DOHH2 (cell line): Measurements from ENCODE around the gene SURF1.

Source experiments
- H3F3A ChIP-seq: fragments of 200-600 bp; sonication (generic), shearing (Covaris generic); 2 replicates; pipeline ENCODE4 v1.6.0; 2016; ENCODE audit warnings: antibody characterized with exemption, mild to moderate bottlenecking; ENCODE audit not compliant: control insufficient read depth, insufficient read depth
- H3K27ac ChIP-seq: fragments of 200-600 bp; sonication (generic); 2 replicates; pipeline ENCODE4 v1.5.1; 2014; ENCODE audit warnings: low read depth, mild to moderate bottlenecking, low read length, moderate library complexity
- H3K27me3 ChIP-seq: fragments of 200-600 bp; sonication (generic); 2 replicates; pipeline ENCODE4 v1.6.1; 2014; ENCODE audit warnings: mild to moderate bottlenecking, low read length, mixed read lengths; ENCODE audit not compliant: control insufficient read depth
- H3K36me3 ChIP-seq: fragments of 200-600 bp; sonication (generic); 2 replicates; pipeline ENCODE4 v1.6.1; 2014; ENCODE audit warnings: mild to moderate bottlenecking, low read length, moderate library complexity, mixed read lengths; ENCODE audit not compliant: control insufficient read depth
- H3K4me1 ChIP-seq: fragments of 200-600 bp; sonication (generic); 2 replicates; pipeline ENCODE4 v1.6.1; 2014; ENCODE audit warnings: mild to moderate bottlenecking, low read length, mixed read lengths; ENCODE audit not compliant: control insufficient read depth
- H3K4me2 ChIP-seq: fragments of 200-600 bp; sonication (generic); 2 replicates; pipeline ENCODE4 v1.6.0; 2014; ENCODE audit warnings: mild to moderate bottlenecking, low read length, moderate library complexity
- H3K4me3 ChIP-seq: fragments of 200-600 bp; sonication (generic); 2 replicates; pipeline ENCODE4 v1.5.1; 2014; ENCODE audit warnings: mild to moderate bottlenecking, low read length, mixed read lengths
- H3K79me2 ChIP-seq: fragments of 200-600 bp; sonication (generic); 2 replicates; pipeline ENCODE4 v1.6.1; 2014; ENCODE audit warnings: mild to moderate bottlenecking, low read length, mixed read lengths; ENCODE audit not compliant: control insufficient read depth
- H3K9me2 ChIP-seq: fragments of 200-600 bp; sonication (generic); replicated peaks from 2 replicates; pipeline ENCODE4 v1.6.1; 2014; ENCODE audit warnings: mild to moderate bottlenecking, low read length, mixed read lengths; ENCODE audit not compliant: control insufficient read depth
- H3K9me3 ChIP-seq: fragments of 200-600 bp; sonication (generic); 2 replicates; pipeline ENCODE4 v1.6.1; 2014; ENCODE audit warnings: antibody characterized with exemption, low read length, mixed read lengths; ENCODE audit not compliant: control insufficient read depth, insufficient read depth
- H4K20me1 ChIP-seq: fragments of 200-600 bp; sonication (generic); 2 replicates; pipeline ENCODE4 v1.6.0; 2014; ENCODE audit warnings: low read depth, mild to moderate bottlenecking, antibody characterized with exemption, low read length, moderate library complexity; ENCODE audit not compliant: control insufficient read depth, insufficient read depth
- EZH2phosphoT487 ChIP-seq: fragments of 200-600 bp; sonication (generic); IDR thresholded peaks from 2 replicates; pipeline ENCODE4 v1.6.1; 2017; ENCODE audit warnings: borderline replicate concordance, mild to moderate bottlenecking, antibody characterized with exemption, low read length, moderate library complexity, mixed read lengths
- TF ChIP-seq, protein P1 (sequence below): fragments of 200-600 bp; sonication (generic); IDR thresholded peaks from one replicate; pipeline ENCODE4 v1.5.1; 2014; ENCODE audit warnings: antibody characterized with exemption, mild to moderate bottlenecking, low read depth, low read length; ENCODE audit not compliant: poor library complexity, severe bottlenecking

The SURF1 gene

DNA sequence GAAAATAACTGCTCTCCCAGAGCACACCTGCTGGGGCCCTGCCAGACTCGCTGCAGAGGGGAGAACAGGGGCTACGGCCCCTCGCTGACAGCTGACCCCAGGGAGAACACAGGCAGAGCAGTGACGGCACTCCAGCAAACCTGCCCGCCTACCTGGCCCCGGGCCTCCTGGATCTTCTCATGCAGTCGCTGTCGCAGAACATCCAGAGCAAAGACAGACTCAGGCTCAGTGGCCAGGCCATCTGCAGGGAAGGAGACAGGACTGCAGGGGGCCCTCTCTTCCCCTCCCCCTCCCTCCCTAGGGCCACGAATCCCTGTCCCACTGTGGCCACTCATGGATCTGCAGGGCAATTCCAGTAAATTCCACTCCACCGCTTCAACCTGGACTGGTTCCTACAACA, 22.7 kb downstream of the SURF1 start:
- Histone ChIP-seq H4K20me1 (peaks cover 12% of the 10 kb centered on the region), H3K27ac (no peak overlapping the region), H3K4me3 (no peak overlapping the region), H3K27me3 (no peaks in the 10 kb centered on the region), H3K9me3 (no peaks in the 10 kb centered on the region), H3F3A (peaks cover 7% of the 10 kb centered on the region), H3K79me2 (peaks cover 37% of the 10 kb centered on the region), H3K36me3 (peaks cover 54% of the 10 kb centered on the region), H3K4me1 (peaks cover 23% of the 10 kb centered on the region), H3K4me2 (no peak overlapping the region), H3K9me2 (no peaks in the 10 kb centered on the region)
- TF ChIP-seq, protein P1, sequence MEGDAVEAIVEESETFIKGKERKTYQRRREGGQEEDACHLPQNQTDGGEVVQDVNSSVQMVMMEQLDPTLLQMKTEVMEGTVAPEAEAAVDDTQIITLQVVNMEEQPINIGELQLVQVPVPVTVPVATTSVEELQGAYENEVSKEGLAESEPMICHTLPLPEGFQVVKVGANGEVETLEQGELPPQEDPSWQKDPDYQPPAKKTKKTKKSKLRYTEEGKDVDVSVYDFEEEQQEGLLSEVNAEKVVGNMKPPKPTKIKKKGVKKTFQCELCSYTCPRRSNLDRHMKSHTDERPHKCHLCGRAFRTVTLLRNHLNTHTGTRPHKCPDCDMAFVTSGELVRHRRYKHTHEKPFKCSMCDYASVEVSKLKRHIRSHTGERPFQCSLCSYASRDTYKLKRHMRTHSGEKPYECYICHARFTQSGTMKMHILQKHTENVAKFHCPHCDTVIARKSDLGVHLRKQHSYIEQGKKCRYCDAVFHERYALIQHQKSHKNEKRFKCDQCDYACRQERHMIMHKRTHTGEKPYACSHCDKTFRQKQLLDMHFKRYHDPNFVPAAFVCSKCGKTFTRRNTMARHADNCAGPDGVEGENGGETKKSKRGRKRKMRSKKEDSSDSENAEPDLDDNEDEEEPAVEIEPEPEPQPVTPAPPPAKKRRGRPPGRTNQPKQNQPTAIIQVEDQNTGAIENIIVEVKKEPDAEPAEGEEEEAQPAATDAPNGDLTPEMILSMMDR, result no peak
- TF ChIP-seq EZH2phosphoT487, result no peak

DNA sequence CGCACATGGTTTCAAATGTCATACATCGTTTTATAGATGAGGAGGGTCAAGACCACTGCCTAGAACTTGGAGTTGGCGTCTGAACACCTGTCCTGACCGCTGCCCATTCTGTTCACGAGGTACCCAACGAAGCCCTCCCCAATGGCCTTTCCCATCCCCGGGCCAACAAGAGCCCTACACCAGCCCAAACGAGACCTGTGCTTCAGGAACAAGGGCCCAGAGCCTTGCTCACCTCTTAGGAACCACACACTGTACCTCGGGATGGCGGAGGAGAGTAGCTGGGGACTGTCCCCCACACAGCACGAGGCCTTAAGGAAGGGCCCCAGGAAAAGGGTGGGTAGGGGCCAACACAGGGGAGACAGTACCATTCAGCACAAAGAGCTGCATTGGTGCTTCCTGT, 23.3 kb downstream of the SURF1 start:
- Histone ChIP-seq H3K27me3 (no peaks in the 10 kb centered on the region), H4K20me1 (peaks cover 15% of the 10 kb centered on the region), H3K4me2 (no peak overlapping the region), H3K27ac (no peak overlapping the region), H3K4me3 (no peak overlapping the region), H3K4me1 (peaks cover 23% of the 10 kb centered on the region), H3K9me3 (no peaks in the 10 kb centered on the region), H3K79me2 (peaks cover 37% of the 10 kb centered on the region), H3K9me2 (no peaks in the 10 kb centered on the region), H3F3A (peaks cover 7% of the 10 kb centered on the region), H3K36me3 (peaks cover 56% of the 10 kb centered on the region)
- TF ChIP-seq, protein P1, result no peak
- no peak for TF ChIP-seq EZH2phosphoT487

DNA sequence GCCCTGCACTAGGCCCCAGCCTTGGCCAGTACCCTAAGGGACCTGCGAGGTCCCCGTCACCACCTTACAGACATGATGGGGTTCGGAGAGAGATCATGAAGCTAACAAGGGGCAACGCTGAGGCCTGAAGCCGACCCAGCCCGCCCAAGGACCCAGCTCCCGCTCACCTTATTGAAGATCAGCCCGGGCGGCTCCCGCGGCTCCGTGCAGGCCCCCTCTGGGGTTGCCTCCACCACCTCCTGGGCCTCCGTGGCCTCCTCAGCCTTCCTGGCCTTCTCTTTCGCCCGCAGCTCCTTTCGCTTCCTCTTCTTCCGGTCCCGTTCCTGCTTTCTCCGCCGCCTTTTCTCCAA, 23.9 kb downstream of the SURF1 start:
- H3F3A ChIP-seq, result peaks cover 13% of the 10 kb centered on the region
- no peak for TF ChIP-seq EZH2phosphoT487
- TF ChIP-seq, protein P1, result no peak
- no peaks in the 10 kb centered on the region for H3K27me3 ChIP-seq
- no peaks in the 10 kb centered on the region for H3K9me2 ChIP-seq
- H3K36me3 ChIP-seq, result peaks cover 56% of the 10 kb centered on the region
- no peak overlapping the region for H3K4me3 ChIP-seq
- H3K27ac ChIP-seq, result no peak overlapping the region
- H3K79me2 ChIP-seq, result peaks cover 37% of the 10 kb centered on the region
- peaks cover 23% of the 10 kb centered on the region for H3K4me1 ChIP-seq
- H4K20me1 ChIP-seq, result peaks cover 15% of the 10 kb centered on the region
- no peak overlapping the region for H3K4me2 ChIP-seq
- no peaks in the 10 kb centered on the region for H3K9me3 ChIP-seq
